GM18907 (cell line): ENCODE measurements around the gene EFNB3.

ENCODE experiments used
- ATAC-seq: cut with Tn5 transposase; IDR thresholded peaks from one replicate; pipeline ENCODE4 v1.9.1; 2021; ENCODE audit warnings: mild to moderate bottlenecking, moderate library complexity; ENCODE audit not compliant: unreplicated experiment

Gene EFNB3

GRCh38 chr17:7716901-7717755 is 12.1 kb downstream of the EFNB3 start, which contains the start of gene DNAH2:
Gene DNAH2, plus strand, starts transcription at chr17:7717744. Its CDS starts 1,991 bp downstream, at chr17:7719735.
- no peak for ATAC-seq

DNA sequence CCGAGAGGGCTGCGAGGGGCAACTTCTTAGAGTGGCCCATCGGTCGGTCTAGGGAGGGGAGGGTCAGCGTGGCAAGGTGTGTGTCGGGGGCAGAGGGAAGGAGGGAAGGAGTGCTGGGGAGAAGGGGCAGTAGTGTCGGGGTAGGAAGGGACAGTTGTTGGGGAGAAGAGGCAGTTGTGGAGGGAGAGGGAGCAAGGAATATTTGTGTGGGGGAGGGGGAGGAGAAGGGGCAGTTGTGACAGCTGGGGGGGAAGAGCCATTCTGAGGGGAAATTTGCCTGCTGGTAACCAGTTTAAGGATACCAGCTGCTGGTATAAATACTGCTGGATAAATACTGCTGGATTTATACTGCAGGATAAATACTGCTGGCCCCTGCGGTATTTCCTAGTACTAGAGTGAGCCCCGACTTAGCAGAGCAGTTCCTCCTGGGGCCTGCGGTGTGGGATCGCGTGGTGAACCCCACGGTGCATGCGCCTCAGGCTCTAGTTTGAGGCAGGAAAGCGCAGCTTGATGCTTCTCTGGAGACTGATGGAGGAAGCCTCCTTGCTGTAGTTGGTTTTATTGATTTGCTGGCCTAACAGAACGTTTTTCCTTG is 12.9 kb downstream of the EFNB3 start:
- no peak for ATAC-seq

DNA sequence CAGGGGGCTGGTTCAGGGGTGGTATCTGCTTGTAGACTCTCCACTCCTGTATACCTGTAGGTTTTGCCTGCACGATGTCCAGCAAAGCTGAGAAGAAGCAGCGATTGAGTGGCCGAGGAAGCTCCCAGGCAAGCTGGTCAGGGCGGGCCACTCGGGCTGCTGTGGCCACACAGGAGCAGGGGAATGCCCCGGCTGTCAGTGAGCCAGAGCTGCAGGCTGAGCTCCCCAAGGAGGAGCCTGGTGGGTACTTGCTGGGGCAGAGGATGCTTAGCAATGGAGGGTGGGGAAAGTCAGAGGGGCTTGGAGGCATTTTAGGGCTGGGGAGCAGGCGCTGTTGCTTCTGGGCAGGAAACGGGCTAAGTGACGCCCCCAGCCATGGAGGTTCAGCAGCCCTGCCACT is 14.7 kb downstream of the EFNB3 start:
- ATAC-seq, result no peak

DNA sequence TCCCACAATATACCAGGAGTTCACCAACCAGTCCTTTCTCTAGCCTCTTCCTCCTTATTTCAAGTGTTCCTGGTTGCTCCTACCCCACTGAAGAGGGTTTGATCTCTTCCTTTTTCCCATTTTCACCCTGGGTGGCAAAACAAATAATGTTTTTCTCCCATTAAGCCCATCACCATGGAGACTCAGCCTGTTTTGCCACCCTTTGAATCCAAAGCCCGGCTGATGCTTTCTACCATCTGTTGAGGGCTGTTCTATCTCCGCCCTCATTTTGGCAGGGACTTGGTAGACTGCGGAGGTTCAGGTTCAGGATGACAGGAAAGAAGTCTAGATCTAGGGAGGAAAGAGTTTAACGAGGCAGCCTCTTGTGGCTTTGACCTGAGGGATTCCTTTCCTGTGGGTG is 15.1 kb downstream of the EFNB3 start:
- ATAC-seq, result no peak

DNA sequence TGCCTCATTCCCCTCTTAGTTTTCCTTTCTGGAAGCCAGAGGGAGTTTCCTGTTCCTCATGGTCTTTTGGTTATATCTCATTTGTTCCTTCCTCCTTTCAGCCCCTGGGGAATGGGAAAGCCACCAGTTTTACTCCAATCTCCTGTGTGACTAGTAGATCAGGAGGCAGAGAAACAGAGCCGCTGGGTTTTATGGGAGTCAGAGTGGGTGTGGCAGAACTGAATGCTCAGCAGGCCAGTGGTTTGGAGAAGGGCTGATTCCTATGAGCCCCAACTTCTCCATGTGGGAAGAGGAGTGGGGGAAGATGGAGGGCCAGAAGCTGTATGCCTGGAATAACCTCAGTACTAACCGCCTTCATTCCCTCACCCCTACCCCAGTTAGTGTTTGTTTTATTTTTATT is 16.6 kb downstream of the EFNB3 start:
- no peak for ATAC-seq

- ATAC-seq, result no peak
These were observed 22.9 kb downstream of the EFNB3 start for GRCh38 chr17:7727886-7728285.

DNA sequence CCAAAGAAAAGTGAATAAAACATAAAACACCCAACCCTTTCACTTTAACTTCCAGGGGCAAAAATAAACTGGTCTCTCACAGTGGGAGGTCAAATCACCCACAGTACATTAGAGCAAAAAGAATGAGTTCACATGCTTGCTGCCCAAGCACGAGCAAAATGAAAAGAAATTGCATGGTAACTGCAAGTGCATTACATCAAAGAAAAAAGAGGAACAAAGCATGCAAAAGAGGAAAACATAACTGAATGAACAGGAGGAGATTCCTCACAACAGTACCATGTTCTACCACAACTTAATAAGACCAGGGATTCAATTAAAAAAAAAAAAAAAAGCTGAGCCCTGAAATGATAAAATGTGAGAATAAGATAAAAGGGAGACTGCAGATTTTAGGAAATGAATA is 24.8 kb downstream of the EFNB3 start:
- ATAC-seq, result no peak

DNA sequence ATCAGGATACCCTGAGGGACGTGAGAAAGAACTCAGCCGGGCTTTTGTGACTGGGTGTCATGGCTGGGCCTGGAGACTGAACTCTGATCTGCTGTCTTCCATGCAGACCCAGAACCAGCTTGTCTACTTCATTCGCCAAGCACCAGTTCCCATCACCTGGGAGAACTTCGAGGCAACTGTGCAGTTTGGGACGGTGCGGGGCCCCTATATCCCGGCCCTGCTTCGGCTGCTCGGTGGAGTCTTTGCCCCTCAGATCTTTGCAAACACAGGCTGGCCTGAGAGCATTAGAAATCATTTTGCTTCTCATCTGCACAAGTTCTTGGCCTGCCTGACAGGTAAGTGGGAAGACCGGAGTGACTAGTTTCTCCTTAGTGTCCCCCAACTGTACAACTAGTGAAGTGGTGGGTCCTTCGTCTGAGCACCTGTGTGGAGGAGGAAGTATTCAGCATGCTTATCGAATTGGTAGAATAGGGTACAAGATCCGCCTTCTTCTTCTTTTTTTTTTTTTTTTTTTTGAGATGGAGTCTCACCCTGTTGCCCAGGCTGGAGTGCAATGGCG is 28.1 kb downstream of the EFNB3 start:
- ATAC-seq, result no peak

DNA sequence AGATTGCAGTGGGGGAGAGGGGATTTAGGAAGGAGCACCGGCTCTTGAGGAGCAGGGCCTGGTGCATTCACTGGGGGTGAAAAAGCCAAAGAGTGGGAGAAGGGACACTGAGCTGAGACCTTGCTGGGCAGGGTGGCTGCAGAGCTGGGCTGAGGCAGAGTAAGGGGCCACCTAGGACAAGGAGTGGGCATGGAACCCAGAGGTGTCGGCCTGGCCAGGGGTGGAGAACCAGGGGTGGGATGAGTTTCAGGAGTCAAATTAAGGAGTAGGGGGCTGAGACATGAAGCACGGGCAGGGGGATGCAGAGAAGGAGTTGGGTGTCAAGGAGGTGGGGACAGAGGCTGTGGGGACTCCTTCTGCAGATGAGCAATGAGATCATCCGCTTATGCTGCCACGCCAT is 32.6 kb downstream of the EFNB3 start:
- ATAC-seq, result no peak

DNA sequence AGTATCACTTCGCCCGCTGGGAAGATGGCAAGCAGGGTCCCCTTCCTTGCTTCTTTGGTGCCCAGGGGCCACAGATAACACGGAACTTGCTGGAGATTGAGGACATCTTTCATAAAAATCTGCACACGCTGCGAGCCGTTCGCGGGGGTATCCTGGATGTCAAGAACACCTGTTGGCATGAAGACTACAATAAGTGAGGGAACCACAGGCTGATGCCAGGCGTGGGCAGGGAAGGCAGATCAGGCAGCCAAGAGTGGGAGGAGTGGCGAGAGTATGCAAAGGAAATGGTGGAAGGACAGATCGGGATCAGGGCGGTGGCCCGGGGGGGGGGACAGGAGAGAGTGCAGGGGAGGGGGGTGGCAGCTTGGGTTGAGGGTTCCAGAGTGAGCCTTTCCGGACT is 34.7 kb downstream of the EFNB3 start:
- ATAC-seq, result no peak

GRCh38 chr17:7740481-7741001 is 35.5 kb downstream of the EFNB3 start:
- ATAC-seq, result no peak

DNA sequence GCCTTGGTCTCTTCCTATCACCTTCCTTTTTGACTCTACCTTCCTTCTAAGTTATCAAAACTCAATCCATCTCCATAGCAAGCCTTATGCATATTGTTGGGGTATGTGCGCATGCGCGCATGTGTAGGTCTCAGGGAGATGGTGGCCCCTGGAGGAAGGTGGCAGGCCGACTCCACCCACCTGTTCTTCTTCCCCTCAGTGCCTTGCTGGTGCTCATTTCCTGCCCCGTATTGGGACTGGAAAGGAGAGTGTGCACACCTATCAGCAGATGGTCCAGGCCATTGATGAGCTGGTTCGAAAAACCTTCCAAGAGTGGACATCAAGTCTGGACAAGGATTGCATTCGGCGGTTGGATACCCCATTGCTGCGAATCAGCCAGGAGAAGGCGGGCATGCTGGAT is 37.7 kb downstream of the EFNB3 start:
- no peak for ATAC-seq

GRCh38 chr17:7744416-7744815 is 39.4 kb downstream of the EFNB3 start:
- ATAC-seq, result no peak

- no peak for ATAC-seq
These were observed 40.9 kb downstream of the EFNB3 start for GRCh38 chr17:7745748-7746470.

DNA sequence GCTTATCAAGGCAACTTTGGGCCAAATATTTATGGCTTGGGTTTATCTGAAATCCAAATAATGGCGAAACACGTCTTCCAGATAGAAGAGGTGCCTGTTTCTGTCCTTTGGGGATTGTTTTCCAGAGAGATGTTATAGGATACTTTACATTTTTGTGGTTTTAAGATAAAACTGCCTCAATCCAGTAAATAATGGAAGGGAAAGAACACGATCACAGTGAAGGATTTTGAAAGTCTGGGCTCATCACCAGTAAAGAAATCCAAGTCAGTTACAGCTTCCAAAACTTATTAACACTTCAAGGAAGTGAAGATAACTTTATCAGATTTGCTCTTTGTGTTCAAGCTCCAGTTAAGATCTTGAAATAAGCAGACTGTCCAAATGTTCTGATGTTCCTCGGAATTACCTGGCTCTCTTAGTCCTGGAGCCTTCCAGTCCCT is 42.7 kb downstream of the EFNB3 start:
- no peak for ATAC-seq

- ATAC-seq, result no peak
These were observed 43.2 kb downstream of the EFNB3 start for GRCh38 chr17:7748076-7748775.

DNA sequence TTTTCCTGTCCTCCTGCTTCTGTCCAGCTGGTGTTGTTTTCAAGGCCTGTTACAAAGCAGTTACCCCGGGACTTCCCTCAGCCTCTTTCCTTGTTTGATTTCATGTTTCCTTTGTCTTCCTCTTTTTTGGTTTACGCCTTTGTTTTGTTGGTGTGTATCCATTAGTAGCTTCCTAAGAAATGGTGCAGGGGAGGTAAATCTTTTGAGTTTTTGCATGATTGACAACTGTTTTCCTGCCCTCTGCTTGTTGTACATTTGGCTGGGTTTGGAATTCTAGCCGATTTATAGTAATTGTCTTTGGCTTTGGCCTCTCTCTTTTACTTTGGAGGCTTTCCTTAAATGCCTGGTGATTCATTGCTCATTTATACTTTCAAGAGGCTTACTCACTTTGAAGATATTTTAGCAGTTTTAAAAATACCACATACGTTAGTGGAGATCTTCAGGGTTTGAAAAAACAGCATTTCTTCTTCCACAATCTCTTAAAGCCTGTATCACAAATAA is 45.4 kb downstream of the EFNB3 start:
- ATAC-seq, result no peak

- ATAC-seq, result no peak
These were observed 49.7 kb downstream of the EFNB3 start for GRCh38 chr17:7754656-7755055.

DNA sequence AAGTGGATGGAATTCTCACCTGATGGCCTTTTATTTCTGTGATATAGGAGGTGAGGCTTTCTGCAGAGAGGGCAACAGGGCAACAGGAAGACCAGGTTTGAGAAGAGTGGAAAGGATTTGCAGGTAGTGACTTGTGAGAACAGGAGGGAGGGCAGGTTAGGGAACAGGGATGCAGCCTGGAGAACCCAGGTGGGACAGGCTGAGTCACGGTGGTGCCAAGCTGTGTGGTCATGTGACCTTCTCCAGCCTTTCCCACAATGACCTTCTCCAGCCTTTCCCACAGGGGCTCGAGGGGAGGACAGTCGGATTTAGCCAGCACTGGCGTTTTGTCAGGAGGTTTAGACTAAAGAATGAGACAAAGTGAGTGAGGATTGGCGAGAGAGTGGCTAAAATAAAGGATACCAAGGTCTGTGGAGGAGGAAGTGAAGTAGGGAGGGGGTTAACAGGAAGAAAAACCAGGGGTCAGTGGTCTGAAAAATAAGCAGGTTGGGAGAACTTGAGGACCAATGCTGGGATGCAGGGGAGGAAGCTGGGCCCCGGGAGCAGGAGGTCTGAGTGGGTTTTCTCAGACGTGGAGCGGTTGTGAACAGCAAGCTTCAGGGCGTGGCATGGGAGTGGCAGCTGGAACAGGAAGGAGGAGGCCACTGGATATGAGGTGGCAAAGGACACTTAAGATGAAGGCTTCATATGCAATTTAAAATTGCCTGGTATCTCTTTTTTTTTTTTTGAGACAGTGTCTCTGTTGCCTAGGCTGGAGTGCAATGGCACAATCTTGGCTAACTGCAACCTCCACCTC is 50.3 kb downstream of the EFNB3 start:
- ATAC-seq, result no peak

DNA sequence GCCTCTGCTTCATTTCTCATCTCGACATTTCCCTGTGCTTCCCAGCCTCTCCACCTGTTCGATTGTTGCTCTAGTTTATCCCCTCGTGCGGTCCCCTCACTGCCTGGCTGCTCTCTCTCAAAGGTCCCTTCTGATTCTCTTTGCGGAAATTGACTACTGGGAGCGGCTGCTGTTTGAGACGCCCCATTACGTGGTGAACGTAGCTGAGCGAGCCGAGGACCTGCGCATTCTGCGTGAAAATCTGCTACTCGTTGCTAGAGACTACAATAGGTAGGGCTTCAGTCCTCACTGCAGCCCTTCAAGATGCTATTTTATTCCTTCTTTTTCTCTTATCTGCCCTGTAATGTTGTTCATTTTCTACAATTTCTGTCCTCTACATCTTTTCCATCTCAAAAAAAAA is 52.0 kb downstream of the EFNB3 start:
- ATAC-seq, result no peak
